ENCODE results near the gene ENG.
"Not testable (repeated sequence)": the region's sequence is repeated elsewhere in the genome, so short reads cannot be mapped to it uniquely, and the experiment has no call there.

Gene ENG

DNA sequence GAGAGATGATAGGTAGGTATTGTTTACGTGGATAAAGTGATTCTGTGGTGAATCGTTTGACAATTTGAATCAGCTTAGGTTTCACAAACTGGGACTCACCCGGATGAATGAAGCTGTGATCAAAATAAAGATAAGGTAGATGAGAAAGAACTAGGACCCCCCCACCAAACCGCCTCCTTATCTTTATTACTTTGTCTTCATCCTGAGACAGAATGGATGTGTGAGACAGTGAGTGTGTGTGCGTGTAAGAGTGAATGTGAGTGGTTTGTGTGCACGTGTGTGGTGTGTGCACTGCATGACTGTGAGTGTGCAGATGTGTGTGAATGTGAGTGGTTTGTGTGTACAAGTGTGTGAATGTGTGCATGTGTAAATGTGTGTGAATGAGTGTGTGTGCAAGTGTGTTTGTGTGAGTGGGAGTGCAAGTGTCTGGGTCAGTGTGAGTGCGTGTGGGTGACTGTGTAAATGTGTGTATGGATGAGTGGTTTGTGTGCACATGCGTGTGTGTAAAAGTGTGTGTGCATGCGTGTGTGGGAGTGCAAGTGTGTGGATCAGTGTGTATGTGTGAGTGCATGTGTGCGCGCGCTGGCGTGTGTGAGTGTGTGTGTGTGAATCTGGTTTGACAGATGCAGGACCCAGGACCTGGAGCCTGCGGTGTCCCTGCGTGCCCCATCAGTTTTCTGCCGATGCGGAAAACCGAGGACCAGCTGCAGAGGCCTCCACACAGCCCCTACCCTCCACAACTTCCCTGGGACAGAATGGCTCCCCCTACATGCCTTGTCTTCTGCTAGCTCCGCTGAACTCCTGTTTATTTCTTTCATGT, 11.4 kb upstream of the ENG start:
- no peak for DNase-seq (ENCODE audit: low spot score)

DNA sequence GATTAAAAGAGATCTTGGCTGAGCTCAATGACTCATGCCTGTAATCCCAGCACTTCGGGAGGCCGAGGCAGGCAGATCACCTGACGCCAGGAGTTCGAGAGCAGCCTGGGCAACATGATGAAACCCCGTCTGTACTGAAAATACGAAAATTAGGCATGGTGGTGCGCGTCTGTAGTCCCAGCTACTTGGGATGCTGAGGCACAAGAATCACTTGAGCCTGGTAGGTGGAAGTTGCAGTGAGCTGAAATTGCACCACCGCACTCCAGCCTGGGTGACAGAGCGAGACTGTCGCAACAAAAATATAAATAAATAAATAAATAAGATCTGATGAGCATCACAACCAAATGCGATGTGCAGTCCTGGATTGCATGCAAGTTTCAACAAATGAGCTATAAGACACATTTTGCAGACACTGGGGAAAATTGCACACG, 8.7 kb upstream of the ENG start:
- DNase-seq (ENCODE audit: low spot score): no peak

DNA sequence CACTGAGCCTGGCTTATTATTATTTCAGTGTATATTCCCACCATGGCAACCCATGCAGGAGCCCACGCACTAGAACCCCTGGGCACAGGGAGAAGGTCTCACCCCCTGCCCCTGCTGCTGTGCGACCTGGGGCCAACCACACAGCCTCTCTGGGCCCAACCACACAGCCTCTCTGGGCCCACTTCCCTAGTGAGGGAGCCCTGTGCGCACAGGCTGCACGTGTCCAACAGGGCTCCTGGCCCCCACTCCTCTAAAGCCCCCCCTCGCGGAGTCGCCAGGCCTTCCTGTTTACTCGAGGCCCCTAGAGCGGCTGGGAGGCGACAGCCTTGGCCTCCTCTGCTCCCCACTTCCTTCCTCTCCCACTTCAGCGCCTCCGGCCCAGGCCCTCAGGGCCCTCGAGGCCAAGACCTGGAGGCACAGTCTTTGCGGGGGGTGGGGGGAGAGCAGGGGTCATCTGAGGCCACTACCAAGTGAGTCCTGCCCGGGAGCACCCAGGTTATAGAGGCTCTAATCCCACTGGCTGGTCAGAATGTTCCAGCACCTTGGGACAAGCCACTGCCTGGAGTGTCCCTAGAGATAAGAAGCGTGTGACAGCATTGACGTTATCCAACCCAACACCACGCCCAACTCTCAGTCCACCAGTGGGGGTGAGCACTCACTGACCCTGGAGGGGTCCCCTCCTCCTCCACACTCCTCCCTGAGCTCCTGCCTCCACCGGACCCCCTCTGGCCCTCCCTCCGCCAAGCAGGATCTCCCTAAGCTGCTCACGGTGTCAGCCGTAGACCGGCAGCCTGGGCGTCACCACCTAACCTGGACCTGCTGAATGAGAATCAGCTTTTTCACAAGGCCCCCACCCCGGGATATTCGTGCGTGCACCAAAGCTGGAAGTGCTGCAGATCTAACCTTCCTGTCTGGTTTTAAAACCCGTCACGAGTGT, 7.9 kb upstream of the ENG start:
- DNase-seq (ENCODE audit: low spot score): no peak

DNA sequence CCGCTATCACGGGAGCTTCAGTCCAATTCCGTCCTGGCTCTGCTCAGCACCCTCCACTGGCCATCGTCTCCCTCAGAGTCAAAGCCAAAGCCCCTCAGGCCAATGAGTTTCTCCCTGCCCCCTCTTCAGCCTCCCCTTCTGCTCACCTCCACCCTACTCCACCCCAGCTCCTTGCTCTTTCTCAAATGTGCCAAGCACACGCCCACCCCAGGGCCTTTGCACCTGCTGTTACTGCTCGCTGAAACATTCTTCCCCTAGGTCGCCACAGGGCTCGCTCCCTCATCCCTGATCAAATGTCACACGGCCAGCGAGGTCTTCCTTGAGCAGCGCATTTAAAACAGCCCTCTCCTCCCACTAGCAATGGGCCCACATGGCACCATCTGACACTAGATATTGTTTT, 6.3 kb upstream of the ENG start:
- no peak for DNase-seq (ENCODE audit: low spot score)

DNA sequence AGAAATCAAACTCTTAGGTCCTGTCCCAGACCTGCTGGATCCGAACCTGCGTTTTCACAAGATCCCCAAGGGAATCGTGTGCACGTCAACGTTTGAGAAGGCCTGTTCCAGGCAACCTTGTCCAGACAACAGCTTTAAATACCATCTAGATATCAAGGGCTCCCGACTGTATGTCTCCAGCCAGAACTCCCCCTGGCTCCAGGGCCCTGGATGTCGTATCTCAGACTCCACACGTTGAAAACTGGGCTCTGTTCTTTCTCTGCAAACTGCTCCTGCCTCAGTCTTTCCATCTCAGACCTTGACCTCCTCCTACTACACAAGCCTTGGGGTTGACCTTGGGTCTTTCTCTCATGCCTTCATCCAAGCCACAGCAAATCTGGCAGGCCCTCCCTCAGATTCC, 5.8 kb upstream of the ENG start:
- DNase-seq (ENCODE audit: low spot score): no peak

DNA sequence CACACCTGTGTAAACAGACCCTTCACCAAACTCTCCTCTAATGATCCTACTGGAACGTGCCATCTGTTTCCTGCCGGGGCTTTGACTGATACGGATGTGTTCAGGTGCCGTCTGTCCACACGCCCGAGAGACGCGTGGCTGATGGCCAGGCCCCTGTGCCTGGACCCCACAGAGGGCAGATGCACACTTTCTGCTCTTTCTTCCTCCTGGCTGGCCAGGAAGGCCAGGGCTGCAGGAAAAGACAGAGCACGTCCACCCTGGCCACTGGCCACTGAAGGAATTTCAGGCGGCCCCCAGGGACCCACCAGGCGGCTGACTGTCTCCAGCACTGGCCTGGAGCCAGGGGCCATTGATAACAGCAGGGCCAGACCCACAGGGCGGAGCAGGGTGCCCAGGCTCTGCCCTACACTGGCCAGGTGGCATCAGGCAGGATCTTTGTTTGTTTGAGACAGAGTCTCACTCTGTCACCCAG, 3.6 kb upstream of the ENG start:
- DNase-seq (ENCODE audit: low spot score): no peak

DNA sequence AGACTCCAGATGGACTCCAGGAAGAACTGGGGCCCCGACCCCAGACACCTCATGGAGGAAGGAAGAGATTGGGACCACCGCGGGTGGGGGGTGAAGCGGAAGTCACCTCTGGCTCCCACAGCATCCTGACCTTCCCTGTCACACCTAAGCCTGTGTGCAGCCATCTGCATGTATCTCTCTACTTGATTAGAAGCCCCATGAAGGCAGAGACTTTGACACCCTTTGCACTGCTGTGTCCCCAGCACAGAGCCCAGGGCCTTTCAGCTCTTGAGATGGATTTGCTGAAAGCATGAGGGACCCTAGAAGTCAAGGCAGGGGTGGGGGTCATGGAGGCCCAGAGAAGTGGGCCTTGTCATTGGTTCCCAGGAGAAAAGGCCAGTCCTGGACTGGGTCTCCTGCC, 2.8 kb upstream of the ENG start:
- no peak for DNase-seq (ENCODE audit: low spot score)

DNA sequence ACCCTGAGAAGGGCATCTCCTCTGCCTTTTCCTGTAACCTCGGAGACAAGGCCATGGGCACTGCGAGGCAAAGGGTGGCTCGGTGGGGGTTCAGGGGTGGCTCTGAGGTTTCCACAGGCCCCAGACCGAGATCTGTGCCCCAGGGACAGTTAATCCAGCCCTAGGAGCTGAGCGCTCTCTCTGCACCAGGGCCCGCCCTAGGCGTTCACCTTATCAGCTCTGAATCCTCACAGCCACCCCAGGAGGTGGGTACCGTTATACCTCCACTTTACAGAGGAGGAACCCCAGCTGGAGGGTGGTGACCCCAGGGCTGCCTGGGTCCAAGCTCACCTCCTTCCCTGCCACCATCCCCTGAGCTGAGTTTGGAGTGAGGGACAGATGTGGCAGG, 2.3 kb upstream of the ENG start:
- no peak for DNase-seq (ENCODE audit: low spot score)

DNA sequence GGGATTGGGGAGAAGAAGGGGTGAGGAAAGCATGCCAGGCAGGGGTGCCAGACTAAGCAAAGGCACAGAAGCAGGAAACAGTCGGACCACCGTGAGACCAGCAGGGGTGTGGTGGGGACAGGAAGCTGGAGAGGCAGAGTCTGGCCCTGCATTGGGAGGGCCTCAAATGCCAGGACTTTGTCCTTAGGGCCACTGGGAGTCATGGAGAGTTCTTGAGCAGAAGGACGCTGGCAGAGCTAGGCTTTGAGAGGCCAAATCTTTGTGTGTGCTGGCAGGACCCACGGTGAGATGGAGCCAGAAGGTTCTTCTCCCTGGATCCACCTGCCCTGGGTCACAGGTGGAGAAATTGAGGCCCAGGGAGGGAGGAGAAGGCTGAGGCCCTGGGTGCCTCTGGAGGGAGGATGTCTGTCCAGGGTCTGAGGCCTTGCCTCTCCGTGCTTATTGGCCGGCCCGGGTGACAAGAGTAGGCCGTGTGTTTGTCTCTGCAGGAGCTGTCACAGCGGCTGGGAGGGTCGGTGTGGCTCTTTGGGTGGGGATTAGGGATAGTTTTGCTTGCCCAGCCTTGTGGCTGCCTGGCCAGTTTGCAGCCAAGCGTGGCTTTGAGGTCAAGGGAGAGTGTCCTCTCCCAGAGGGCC, 1.8 kb upstream of the ENG start:
- no peak for DNase-seq (ENCODE audit: low spot score)

DNA sequence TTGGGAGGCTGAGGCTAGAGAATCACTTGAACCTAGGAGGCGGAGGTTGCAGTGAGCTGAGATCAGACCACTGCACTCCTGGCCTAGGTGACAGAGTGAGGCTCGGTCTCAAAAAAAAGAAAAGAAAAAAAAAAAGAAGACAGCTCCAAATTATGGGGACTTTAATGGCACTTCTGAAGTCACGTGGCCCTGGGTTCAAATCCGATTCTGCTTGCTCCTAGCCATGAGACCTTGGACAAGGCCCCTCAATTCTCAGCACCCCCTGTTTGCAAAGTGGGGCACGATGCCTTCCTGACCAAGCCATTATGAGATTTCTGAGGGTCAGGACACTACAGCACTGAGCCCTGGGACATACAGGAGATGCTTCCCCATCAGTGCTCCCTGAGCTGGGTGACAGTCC, 1.1 kb upstream of the ENG start:
- no peak for DNase-seq (ENCODE audit: low spot score)

DNA sequence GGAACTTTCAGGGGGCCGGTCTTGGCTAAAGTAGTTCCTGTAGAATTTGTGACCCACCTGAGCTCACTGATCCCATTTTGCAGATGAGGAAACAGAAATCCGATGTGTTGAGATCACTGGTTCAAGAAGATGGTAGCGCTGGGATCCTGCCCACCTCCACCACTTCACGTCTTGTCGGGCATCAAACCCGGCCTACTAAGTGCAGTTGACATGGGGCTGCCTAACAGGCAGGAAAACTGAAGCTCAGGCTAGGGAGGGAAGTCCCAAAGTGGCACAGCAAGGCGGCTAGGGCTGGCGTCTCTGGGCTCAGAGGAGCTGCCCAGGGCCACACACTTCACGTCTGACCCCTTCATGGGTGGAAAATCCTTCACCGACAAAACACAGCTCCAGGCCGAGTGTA, 502 bp upstream of the ENG start:
- DNase-seq (ENCODE audit: low spot score): no peak

DNA sequence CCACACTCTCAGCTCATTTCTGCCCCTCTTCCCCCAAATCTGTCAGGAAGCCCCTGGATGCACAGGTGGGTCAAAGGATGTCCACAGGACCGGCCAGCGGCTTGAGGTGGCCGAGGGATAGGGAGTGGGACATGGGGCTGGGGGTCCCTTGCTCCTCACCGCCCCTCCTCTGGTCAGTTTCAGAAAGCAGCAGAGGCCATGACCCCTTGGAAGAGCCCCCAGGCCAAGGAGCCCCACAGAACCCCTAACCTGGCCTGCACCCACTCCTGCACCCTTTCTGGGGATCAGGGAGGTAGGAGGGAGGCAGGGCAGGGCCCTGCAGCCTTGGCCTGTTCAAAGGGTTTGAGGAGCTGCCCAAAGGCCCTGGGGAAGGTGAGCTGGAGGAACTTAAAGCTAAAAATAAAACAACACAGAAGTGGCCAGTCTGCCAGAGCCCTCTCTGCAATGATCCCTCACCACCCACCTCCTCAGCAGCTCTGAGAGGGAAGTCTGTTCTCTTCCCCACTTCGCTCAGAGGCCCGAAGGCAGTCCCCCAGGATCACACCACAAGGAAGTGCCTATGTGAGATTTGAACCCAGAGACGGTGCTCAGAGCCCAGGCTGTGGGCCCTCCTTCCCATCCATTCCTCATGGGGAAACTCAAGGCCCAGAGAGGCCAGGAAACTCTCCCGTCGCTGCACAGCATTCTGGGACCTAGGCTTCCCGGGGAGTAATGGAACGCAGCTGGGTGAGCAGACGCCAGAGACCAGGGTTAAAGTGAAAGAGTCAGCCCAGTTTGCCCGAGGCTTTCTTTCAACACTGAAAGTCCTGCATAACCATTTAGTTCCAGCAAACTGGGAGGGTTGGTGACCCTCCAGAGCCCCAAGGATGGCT, 910 bp downstream of the ENG start:
- DNase-seq (ENCODE audit: low spot score): no peak

DNA sequence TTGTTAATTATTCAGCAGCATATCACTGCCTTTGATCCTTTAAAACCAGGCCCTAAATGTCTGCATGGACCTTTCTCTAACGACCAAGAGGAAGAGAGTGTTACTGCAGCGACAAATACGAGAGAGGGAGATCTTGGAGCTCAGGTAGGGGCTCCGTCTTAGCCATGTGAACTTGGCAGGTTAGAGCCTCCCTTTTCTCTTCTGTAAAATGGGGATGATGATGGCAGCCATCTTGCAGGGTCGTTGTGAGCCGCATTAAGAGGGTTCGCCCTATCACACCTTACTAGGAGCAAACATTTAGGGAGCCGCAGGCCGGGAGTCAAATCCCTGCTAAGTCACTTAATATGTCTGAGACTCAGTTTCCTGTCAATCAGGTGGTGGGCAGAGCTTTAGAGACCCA, 1.6 kb downstream of the ENG start:
- DNase-seq (ENCODE audit: low spot score): no peak

DNA sequence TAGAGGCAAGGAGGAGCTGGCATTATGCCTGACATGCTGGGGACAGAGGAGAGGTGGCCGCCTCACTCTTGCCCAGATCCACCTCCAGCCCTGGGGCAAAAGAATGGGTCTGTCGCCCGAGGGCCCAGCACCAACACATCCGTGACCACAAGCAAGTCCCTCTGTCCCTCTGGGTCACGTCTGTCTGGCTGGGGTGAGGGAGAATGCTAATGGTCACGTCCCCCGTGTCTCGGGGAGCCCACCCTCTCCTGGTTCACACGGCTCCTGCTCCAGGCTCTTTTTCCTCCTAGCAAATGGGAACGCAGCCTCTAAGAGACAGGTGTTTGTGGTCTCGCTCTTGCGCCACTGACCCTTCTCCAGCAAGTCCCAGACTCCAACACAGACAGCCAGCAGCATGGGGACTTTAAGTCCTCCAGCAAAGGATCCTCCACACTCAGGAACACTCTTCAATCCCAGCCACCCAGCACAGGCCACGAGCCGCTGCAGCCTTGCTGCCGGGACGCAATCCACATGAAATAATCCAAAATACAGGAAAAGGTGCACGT, 4.1 kb downstream of the ENG start:
- DNase-seq (ENCODE audit: low spot score): no peak

DNA sequence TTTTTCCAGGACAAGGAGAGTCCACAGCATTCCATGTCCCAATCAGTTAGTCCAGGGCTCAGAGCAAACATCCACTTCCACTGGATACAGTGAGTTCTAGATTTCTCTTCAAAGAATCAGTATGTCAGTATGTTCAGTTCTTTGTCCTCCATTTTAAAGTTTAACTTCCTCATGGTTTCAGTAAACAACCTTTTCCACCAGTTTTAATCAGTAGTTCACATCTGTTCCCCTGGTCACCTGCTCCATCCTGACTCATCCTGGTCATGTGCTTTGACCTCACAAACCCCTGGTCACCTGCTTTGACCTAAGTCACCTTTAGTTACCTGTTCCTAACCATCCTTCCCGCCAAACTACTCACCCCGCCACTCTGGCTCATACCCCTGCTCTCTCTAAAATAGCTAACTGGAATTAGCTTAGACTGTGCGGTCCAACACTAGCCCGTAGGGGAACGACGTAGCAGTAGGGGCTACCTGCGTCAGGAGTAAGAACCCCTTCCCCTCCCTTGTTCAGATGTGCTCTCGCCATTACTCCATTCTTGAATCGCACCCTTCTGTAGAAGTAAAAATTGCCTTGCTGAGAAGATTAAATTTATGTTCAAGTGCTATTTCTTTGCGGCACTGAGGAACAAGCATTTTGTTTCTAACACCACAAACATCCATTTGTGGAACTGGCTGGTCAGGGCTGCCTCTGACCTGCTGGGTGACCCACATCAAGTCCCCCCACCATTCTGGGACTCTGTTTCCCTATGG, 5.5 kb downstream of the ENG start:
- no peak for DNase-seq (ENCODE audit: low spot score)

DNA sequence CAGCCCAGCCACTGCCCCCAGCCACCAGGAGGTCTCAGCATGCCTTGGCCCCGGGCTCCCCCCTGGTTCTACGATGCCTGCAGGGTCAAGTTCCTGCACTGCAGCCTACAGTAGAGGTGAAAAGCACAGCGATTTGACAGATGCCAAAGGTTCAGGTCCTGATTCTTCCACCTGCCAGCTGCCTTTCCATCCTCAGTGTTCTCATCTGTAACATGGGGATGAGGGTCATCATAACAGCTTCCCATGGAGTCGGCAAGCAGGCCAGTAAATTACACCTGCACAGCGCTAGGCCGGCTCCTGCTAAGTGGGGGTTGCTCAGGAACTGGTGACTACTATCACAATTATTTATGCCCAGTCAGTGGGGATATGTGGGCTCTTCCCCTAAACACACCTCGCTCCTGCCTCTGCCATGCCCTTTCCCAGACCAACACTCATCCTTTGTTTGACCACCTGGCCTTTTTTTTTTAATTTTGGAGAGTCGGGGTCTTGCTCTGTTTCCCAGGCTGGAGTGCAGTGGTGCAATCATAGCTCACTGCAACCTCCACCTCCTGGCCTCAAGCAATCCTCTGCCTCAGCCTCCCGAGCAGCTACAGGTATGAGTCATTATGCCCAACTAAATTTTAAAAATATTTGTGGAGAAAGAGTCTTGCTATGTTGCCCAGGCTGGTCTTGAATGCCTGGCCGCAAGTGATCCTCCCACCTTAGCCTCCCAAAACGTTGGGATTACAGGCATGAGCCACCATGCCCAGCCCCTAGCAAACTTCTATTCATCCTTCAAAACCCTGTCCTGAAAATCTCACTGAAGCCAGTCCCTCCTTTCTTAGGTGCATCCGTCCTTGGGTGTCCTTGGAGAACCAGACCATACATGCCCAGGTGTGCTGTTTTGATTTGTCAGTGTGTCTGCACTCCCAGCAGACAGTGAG, 6.4 kb downstream of the ENG start:
- DNase-seq (ENCODE audit: low spot score): no peak

DNA sequence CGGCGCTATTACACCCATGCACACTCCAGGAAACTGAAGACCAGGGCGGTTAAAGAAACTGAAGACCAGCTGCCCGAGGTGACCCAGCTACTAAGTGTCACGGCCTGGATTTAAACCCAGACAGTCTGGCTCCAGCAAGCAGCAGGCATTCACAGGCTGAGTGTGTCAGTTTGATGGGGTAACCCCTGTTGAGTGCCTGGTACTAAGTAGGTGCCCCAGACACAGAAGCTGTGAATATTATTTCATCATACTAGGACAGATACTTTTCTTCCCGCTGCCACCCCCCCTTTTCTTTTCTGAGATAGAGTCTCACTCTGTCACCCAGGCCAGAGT, 7.3 kb downstream of the ENG start:
- DNase-seq (ENCODE audit: low spot score): no peak

DNA sequence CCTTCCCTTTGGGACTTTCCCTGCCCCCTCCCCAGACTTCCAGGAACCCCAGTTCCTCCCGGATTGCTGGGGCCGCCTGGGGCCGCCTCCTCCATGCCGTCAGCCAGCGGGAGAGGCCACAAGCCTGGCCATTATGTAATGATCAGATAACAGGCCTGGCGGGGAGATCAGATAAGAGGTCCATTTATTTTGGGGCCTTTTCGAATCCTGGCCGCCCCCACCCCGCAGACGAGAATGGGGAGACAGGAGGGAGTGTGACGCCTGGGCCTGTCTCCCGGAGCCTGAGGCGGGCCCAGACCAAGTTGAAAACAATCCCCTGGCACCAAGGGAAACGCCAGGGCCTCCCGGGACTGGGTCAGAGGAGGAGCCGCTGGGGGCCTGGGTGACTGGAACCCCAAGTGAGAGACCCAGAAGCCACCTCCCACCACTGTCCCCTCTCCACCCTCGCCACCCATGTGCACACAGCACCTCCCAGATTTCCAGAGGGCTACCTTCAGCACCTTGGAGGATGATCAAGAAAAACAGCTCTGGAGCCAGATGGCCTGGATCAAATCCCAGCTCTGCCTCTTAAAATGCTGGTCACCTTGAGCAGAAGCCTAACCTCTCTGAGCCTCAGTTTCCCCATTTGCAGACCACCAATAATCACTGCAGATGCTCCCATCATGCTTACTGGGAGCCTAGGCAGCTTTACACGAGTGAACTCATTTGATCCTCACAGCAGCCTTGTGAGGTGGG, 7.8 kb downstream of the ENG start:
- DNase-seq (ENCODE audit: low spot score): no peak

DNA sequence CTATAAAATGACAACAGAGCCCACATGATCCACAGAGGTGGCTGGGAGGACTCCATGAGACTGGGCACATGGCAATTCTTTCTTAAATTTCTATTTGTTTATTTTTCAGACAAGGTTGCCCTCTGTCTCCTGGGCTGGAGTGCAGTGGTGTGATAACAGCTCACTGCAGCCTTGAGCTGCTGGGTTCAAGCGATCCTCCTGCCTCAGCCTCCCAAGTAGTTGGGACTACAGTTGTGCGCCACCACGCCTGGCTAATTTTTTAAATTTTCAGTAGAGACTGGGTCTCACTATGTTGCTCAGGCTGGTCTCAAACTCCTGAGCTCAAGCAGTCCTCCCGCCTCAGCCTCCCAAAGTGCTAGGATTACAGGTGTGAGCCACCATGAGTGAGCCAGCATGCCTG, 8.8 kb downstream of the ENG start:
- DNase-seq (ENCODE audit: low spot score): not testable (repeated sequence)

Measured in RKO (cell line).